ENCODE results near the gene PACRG.

- TF ChIP-seq YY1 (IDR thresholded peaks at IDR 0.05; ENCODE audit: low read depth) (no peak), NFIC (IDR thresholded peaks at IDR 0.05) (no peak), ZBTB7A (IDR thresholded peaks at IDR 0.05; ENCODE audit: low read depth) (no peak), CEBPB (IDR thresholded peaks at IDR 0.05) (no peak), EP300 (IDR thresholded peaks at IDR 0.05; ENCODE audit: borderline replicate concordance) (no peak), REST (IDR thresholded peaks at IDR 0.05; ENCODE audit: low read depth) (no peak), EGR1 (IDR thresholded peaks at IDR 0.05) (no peak)
These were observed 556.4 kb downstream of the PACRG start for GRCh38 chr6:163284151-163284550.

Data from Ishikawa (cell line).